Measurements from ENCODE around the gene ENC1.
"Not testable (repeated sequence)": the region's sequence is repeated elsewhere in the genome, so short reads cannot be mapped to it uniquely, and the experiment has no call there.

ENC1 gene, protein sequence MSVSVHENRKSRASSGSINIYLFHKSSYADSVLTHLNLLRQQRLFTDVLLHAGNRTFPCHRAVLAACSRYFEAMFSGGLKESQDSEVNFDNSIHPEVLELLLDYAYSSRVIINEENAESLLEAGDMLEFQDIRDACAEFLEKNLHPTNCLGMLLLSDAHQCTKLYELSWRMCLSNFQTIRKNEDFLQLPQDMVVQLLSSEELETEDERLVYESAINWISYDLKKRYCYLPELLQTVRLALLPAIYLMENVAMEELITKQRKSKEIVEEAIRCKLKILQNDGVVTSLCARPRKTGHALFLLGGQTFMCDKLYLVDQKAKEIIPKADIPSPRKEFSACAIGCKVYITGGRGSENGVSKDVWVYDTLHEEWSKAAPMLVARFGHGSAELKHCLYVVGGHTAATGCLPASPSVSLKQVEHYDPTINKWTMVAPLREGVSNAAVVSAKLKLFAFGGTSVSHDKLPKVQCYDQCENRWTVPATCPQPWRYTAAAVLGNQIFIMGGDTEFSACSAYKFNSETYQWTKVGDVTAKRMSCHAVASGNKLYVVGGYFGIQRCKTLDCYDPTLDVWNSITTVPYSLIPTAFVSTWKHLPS

DNA sequence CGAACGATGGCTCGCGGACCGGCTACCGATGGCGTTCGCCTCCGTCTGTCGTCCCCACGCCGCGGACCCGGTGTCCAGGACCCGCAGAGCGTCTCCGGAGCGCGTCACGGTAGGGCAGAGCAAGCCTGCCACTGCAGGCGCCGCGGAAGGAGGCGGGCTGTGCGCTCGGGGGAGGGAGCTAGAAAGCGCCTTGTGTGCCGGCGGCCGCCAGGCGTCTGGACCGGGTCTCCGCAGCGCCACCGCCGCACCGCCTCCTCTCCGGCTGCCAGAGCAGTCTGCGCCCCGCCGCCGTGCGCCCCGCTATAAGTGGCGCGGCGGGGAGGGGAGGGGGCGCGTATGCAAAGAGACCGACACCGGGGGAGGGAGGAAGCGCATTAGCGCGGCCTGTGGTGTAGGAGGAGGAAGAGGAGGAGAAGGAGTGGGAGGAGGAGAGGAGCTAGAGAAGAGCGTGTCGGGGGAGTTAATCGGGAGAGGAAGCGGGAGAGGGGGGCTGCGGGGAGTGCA, at the start of gene ENC1:
Gene ENC1 (minus strand): TSS at position 279 of the 504 bp plus-strand sequence. CDS start 4,243 bp downstream, outside the sequence.
- DNase-seq = peak; percentile 87

DNA sequence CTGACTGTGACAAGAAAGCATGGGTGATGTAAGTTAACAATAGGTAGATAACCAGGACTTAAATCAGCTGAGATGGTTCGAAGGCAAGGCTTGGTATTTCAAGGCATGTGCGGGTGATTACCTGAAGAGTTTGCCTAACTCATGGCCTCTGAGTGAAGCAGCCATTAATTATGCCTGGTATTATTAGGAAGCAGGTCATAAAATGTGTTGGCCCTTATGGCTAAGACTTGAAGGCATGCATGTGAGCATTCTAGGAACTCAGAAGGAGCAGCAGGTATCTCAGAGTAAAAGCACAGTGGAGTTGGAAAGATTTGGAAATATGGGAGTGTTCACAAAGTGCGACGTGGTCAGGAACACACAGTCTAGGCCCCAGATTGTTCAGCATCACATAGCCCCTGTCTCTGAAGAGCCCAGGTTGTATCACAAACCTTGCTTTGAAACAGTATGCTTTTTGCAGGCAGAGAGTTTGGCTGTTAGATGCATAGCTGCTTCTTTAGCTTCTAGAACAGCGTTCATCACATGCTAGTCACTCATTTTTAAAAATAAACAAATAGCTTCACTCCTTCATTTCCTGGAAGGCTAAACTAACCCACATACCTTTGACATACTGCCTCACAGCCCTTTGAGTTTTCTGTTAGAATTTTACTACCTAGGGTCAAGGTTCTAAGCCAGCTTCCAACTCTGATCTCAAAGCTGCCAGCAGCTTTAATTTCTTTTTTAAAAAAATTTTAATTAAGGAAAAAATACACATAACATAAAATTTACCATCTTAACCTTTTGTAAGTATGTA, 46.6 kb upstream of the ENC1 start:
- no peak for DNase-seq

DNA sequence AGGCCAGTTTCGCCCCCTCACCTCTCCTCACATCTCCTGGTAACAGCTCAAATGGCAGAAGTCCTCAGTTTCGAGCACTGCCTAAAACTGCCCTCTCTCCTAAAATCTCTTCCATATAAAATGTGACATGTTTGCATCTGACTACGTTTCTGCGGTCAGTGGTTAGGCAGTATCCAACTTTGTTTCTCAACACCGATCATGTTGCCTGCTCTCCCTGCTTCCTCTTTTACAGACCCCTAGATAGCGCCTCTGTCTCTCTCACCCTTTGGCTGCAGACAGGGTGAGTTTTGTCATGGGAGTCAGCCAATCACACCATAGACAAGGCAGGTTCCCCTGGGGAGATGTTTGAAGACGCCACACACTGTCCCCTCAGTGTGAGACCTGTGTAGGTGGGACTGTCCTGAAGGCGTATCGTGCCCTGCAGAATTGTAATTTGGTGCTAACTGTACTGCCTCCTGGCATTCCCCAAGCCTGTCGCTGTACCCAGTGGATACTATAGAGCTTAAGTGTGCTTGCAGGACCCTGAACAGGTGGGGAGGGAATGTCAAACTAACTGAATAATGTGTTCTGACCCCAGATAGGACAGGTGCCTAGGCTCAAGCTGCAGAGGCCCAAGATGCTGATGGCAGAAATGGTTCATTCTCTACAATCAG, 45.6 kb upstream of the ENC1 start:
- peak; percentile 91 for DNase-seq

DNA sequence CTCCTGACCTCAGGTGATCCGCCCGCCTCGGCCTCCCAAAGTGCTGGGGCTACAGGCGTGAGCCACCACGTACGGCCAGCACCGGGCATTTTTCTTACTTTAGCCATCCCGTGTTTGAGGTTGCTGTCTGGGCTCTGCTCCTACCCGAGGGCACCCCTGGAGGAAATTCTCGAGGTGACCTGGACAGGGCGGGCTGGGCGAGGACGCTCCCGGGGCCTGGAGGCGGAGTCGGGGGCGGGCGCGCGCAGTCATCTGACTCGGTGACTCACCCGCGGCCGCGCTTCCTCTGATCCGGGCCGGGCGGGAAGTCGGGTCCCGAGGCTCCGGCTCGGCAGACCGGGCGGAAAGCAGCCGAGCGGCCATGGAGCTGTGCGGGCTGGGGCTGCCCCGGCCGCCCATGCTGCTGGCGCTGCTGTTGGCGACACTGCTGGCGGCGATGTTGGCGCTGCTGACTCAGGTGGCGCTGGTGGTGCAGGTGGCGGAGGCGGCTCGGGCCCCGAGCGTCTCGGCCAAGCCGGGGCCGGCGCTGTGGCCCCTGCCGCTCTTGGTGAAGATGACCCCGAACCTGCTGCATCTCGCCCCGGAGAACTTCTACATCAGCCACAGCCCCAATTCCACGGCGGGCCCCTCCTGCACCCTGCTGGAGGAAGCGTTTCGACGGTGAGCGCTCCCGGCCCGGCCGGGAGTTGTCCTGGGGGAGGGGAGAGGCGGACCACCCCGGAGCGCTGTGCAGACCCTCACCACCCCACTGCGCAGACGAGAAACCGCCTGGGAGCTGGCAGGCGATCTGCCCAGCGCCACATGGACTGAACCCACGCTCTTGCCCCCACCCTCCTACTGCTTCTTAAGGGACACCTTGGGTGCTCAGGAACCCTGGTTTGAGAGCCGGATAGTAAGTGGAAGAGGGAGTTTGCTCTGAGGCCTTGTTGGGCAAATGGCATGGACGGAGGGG, 44.6 kb upstream of the ENC1 start, which contains the start of gene HEXB:
Gene HEXB (plus strand): TSS at position 334 of the 952 bp plus-strand sequence. CDS start 28 bp downstream, at position 362.
- DNase-seq = peak; percentile 91

DNA sequence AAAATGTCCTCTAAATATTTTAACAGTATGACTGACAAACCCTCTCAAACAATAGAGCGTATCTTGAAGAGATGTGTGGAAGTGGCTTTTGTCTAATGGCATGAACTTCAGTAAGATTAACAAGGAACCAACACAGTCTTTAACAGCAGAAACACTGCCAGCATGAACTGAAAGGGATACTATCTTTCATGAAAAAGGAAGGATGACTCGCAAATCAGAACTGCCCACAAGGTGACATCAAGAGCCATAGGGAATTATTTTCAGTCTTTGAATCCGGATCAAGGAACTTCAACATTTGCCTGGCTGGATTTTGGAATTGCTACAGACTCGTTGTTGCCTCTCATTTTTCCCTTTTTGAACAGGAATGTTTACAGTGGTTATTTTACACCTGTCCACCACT, 39.4 kb upstream of the ENC1 start:
- DNase-seq = peak; percentile 56

DNA sequence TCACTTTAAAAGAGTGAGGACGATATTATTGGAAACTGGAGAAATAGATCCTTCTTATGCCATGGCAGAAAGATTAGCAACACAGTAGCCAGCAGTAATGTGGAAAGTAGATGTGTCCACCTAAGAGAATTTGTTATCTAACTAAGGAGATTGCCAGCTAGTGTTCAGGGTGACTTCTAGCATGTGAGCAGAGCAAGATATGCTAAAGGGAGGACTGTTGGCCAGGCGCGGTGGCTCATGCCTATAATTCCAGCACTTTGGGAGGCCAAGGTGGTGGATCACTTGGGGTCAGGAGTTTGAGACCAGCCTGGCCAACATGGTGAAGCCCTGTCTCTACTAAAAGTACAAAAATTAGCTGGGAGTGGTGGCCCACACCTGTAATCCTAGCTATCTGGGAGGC, 38.8 kb upstream of the ENC1 start:
- DNase-seq = not testable (repeated sequence)

DNA sequence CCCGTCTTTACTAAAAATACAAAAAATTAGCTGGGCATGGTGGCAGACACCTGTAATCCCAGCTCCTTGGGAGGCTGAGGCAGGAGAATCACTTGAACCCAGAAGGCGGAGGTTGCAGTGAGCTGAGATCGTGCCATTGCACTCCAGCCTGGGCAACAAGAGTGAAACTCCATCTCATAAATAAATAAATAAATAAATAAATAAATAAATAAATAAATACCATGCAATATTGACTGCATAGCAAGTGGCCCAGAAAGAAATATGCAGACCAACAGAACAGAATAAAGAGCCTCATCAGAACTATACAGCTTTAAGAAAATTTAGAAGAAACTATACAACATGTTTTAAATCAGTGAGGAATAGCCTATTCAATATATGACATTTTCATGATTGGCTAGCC, 37.6 kb upstream of the ENC1 start:
- not testable (repeated sequence) for DNase-seq

DNA sequence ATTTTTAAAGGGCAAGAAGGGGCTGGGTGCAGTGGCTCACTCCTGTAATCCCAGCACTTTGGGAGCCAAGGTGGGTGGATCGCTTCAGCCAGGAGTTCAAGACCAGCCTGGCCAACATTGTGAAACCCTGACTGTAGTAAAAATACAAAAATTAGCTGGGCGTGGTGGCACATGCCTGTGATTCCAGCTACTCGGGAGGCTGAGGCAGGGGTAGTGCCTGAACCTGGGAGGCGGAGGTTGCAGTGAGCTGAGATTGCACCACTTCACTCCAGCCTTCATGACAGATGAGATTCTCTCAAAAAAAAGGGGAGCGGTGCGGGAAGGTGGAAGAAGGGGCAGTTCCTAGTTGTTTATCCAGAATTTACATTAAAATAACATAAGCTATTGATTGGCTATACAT, 35.9 kb upstream of the ENC1 start:
- DNase-seq = not testable (repeated sequence)

DNA sequence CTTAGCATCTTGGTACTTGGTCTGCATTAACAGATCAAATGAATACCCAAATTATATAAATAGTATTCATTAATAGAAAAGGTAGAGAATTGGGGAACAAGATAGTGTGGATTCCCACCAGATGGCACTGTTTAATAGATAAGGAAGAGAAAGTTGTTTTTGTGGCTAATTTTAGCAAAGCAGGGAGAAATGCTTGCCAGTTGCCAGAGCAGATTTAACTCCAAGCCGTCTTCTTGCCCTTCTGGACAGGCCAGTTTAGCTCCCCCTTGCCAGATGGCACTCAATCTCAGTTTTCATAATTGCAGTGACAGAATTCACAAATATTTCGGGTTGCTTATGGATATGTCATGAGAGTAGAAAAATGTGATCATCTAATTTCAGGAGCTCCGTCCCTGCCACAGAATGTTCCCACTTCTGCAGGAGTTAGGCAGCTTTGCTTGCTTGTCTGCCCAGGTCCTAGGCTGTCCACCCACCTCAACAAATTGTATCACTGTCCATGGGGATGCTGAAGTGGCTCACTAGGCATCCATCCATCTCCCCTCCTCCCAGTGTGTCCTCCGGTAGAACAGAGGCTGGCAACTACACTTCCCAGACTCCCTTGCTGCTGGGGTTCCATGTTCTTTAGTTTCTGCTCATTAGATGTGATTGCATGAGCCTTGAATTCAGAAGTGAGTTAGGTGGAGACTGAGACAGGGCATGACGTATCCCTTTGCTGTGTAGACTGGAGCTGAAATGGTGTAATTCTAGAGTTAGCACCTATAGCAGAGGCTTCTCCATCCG, 32.7 kb upstream of the ENC1 start:
- DNase-seq = peak; percentile 54

DNA sequence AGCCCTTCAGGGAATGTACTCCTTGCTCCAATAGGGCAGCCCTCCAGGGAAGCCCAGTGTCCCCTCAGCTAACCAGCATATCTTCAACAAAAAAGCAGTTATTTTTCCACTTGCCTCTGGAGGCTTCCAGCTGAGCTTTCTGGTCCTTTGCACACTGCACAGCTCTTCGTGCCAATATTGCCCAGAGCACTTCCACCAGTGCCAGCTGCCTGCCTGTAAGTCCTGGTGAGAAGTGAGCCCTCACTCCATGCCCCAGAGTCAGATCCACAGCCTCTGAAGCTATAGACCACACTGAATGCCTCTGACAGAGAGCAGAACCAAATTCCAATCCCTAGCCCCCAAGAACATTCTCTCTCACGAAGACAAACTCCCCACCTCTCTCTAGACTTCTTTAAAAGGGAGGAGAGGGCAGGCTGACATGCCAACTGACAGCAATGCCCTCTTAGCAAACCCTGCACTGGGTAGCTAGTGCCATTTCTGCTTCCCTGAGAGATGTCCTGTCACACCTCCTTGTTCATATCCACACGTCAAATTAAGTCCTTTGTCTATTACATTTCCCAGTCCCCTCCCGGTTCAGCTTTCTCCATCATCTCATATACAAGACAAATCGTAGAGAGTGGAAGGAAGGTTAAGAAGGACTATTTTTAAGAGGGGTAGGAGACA, 31.8 kb upstream of the ENC1 start:
- DNase-seq = no peak

DNA sequence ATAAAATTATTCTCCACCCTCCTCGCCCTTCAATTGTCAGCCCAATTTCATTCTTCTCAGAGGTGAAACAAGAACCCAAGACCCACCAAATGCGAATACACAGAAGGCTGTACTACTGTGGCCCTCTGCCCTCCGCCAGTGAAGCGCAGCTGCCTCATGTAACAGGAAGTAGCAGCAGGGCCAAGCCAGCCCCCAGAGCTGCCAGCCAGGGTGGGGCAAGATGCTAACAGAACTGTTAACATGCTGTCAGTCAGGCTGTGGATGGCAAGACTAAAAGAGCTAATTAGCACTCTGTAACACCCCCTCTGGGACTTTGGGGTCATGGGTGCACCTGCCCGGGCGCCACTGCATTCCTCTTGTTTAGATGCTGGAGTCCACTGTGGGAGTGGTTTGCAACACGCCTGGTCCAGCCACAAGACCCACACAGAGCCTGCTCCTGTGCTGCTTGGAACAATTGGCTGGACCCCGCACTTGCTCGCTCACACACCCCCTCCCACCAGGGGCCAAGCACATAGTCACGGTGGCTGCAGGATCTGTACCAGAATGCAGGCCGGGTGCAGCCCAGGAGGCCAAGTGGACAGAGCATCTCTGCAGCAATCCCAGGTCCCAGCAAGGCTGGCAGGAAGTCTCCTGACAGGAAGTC, 30.0 kb upstream of the ENC1 start:
- DNase-seq = no peak

DNA sequence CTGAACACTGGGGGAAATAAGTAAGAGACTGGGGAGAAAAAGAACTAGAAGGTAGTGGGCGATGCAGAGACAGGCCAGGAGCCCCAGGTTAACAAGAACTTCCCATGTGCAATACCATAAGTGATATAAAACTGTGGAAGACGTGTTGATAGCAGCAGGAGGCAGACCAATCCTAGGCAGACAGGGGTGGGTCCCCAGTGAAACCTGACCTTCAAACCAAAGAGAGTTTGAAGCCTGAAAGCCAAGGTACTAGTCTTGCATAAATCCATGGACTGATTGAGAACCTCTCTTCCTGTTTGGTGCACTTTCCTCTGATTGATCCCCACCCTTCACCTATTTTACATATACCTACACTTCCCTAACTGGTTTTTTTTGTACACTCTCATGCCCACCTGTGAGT, 29.3 kb upstream of the ENC1 start:
- no peak for DNase-seq

DNA sequence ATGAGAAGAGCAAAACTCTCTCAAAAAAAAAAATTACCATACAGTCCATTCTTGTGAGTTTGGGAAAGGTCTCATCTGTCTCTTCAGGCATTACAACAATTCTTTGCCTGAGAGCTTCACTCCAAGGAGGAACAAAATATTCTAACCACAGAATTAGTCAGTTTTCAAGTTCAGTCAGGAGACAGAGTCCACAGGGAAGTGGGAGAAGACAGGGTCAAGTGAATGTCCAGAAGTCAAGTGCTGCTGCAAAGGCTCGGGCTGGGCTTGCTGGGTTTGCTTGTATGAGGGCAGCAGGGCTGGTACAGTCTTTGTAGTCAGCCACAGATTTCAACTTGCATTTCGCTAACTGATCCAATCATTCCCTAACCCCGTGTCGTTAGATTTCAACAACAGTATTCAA, 26.9 kb upstream of the ENC1 start:
- DNase-seq = peak; percentile 78

DNA sequence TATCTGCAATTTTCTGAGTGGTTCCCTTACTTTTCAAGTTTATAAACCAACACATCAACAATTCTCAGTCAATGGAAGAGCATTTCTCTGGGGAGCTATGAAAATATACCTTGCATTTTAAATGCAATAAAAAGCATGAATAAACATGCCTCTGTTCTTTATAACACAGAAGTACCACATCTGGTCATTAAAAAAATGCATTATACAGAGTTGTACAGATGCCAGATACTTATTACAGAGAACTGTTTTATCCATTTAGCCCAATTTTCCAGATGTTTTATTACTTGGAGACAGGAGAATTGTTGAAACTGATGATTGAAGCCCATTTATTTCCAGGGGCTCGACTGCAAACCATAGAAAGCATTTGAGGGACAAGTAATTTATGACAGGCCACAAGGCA, 25.3 kb upstream of the ENC1 start:
- no peak for DNase-seq

DNA sequence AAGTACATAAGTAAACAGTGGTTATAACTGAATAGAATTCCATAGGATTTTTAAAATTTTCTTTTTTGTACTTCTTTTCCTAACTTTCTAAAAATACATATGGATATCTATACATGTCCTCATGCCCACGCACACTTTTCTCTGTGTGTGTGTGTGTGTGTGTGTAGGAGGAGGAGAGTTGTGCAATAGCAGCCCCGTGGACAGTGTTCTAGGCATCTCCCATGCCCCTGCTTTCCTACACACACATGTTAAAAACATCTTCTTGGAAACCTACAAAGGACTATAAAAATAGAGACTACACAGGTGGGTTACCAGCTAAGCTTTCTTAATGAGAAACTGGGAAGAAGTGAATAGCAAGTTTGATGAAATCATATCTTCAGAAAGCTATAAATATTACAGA, 24.7 kb upstream of the ENC1 start:
- DNase-seq = peak; percentile 28

DNA sequence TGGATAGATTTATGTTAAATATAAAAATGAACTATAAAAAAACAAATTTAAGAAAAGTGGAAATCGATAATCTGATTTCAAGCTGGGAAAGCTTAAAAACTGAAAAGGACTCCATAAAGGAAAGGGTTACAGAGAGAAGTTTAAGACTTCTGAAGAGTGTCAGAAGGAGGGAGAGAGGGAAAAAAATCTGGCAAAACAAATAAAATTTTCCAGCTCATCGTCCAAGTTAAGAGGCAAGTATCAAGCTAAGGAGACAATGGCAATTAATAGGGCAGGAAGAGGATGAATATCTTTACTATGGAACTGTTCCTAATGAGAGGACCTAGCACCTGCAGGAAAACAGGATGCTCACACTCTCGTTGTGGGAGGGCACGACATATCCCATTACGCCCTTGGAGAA, 24.0 kb upstream of the ENC1 start:
- no peak for DNase-seq

DNA sequence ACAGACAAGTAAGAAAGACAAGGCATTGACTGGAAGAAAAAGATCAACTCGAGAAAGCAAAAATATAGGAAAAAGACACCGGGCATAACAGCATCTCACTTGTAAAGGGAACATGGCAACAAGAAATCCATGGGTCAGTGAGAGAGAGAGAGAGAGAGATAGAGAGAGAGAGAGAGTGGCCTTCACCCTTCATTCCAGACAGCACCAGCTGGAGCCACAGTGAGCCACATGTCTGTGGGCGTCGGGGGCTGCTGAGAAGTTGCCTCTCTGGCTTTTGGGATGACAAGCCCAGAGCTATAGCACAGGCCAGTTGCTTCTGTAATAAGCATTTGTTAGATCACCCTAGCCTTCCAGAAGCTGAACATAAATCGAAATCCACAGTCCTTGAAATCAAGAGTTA, 20.3 kb upstream of the ENC1 start:
- no peak for DNase-seq

DNA sequence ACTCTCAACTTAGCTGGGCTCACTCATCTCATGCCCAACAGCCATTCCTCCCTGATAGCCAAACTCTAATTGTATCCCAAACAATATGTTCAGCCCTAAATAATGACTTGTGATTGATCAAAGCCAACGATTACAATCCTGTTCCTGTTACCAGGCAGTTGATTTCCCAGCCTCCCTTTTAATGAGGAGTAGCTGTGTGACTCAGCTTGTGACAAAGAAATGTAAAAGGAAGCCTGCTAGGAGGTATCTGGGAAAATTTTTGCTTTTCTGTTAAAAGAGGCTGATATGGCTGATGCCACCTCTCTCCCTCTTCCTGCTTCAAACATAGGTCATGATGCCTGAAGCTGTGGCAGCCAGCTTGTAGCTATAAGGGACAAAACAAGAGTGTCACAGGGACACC, 19.6 kb upstream of the ENC1 start:
- no peak for DNase-seq

DNA sequence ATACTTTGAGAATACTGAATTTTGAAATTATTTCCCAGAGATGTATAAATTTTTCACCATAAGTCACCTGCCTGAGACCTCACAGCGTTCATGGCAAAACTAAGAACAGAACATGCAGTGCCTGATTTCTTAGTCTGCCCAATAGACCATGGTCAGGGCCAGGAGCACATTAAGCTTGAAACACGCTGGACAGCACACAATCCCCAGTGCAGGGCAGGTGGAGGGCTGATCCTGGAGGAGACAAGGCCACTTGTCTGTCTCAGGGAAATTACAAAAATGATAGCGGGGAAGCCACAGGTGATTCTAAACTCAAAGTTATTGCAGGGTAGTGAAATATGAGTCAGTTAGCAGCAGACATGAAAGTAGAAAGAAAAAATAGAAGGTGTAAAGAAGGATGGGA, 18.6 kb upstream of the ENC1 start:
- no peak for DNase-seq

DNA sequence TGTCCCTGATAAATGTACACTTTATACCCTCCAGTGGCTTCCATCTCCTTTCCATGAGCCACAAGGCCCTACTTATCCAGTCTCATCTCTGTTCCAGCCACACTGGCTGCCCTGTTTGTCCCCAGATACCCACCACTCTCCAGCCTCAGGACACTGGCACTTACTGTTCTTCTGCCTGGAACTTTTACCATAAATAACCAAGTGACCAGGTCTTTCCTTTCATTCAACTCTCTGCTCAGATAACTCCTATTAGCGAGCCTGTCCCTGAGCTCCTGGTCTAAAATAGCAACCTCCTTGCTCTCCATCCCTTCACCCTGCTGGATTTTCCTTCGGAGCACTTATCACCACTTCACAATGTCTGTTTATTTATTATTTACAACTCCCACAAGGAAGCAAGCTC, 16.6 kb upstream of the ENC1 start:
- DNase-seq = no peak

Measured in inflammatory macrophage treated with lipopolysaccharide for 4 hours (primary cell).